Sigmoid colon (tissue), 4 donors: Measurements from ENCODE around the gene CDK15.

Experiments used
- CTCF ChIP-seq, 4 experiments: fragments of 450-650 bp in 3 of 4; fragments of 200-600 bp in 1 of 4; IDR thresholded peaks; one replicate each; pipeline ENCODE4 v1.5.1; 2016 to 2019; ENCODE audit warnings: antibody characterized with exemption in 4 of 4, mild to moderate bottlenecking in 3 of 4, moderate library complexity in 2 of 4
- EP300 ChIP-seq, 4 donors: sonication (generic); formaldehyde crosslinking; IDR thresholded peaks; one replicate each; pipeline ENCODE4 v1.6.1; 2017; ENCODE audit warnings: antibody characterized with exemption in 4 of 4
- POLR2A ChIP-seq, 2 donors: fragments of 450-650 bp; IDR thresholded peaks; one replicate each; pipeline ENCODE4 v1.6.1; 2016; ENCODE audit warnings: antibody characterized with exemption in 2 of 2, mild to moderate bottlenecking in 2 of 2, moderate library complexity in 2 of 2
- POLR2AphosphoS5 ChIP-seq, 4 donors: sonication (generic); formaldehyde crosslinking; IDR thresholded peaks; one replicate each; pipeline ENCODE4 v1.6.1; 2017; ENCODE audit warnings: antibody characterized with exemption in 4 of 4

- TF ChIP-seq POLR2A (IDR thresholded peaks at IDR 0.05) (no peak), CTCF (IDR thresholded peaks at IDR 0.05) (no peak), POLR2AphosphoS5 (IDR thresholded peaks at IDR 0.05) (no peak), EP300 (IDR thresholded peaks at IDR 0.05) (no peak)
Observed at GRCh38 chr2:201775326-201775725, 31.0 kb upstream of the CDK15 start.
